Inflammatory macrophage treated with lipopolysaccharide for 4 hours (primary cell): ENCODE data around the gene EP400.
"Not testable (repeated sequence)": the region's sequence is repeated elsewhere in the genome, so short reads cannot be mapped to it uniquely, and the experiment has no call there.

Experiments used
- DNase-seq: peaks from one replicate; pipeline ENCODE4 v3.0.0-alpha.2; 2020

EP400 gene

DNA sequence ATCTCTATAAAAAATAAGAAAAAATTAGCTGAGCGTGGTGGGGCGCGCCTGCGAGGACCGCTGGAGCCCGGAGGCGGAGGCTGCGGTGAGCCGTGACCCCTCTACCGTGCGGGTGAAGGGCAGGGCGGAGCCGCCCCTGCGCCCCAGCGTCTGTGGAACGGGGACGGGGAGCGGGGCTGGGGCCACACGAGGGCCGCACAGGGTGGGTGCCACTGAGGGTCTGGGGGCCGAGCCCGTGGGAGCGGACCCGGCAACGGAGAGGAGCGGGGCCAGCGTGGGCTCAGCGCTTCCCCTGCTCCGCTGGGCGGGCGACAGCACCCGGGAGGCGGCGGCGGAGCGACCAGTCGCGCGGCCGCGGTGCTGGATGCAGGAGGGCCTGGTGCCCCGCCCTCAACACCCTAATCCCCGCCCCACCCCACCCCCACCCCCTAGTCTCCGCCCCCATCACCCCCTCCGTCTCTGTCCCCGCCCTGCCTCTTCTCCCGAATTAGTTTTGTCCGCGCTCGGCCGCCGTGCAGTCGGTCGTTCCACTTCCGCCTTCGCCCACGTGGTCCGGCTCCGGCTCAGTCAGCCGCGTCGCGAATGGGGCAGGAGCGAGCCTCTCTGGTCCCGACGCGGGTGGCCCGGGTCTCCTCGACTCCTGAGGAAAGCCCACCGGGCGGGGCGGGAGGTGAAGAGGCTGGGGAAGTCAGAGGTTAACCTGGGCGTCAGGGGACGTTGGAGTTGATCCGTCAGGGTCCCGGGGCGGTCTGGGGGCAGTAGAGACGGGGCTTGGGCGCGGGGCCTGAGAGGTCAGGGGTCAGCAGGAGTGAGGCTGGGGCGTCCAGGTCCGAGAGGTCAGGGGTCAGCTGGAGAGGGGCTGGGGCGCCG, 20.8 kb upstream of the EP400 start, which contains the start of gene PUS1:
TSS of gene PUS1 (plus strand) at position 566 of the 870 bp plus-strand sequence. CDS start 447 bp downstream, outside the sequence.
- DNase-seq, result peak; percentile 97

DNA sequence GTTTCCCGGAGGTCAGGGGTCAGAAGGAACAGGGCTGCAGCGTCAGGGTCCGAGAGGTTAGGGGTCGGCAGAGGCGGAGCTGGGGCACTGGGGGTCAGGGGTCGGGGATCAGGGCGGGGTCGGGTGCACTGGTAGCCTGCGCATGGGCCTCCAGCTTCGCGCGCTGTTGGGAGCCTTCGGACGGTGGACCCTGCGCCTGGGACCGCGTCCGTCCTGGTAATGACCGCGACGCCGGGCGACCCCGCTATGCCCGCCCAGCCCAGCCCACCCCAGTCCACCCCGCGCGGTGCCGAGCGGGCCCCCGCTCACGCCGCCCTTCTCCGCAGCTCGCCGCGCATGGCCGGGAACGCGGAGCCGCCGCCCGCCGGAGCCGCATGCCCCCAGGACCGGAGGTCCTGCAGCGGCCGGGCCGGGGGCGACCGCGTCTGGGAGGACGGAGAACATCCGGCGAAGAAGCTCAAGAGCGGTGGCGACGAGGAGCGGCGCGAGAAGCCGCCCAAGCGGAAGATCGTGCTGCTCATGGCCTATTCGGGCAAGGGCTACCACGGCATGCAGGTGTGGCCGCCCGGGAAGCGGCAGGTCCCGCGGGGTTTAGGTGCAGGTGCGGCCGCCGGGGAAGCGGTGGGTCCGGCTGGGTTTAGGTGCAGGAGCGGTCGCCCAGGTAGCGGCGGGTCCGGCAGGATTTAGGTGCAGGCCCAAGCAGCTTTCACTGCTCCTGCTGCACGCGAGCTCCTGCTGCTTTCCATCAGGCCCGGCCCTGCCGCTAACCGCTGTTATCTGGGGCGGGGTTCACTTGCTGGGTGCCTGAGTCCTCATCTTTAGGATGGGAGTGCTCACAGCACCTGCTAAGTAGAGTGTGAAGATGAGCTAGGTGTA, 19.9 kb upstream of the EP400 start:
- no peak for DNase-seq

DNA sequence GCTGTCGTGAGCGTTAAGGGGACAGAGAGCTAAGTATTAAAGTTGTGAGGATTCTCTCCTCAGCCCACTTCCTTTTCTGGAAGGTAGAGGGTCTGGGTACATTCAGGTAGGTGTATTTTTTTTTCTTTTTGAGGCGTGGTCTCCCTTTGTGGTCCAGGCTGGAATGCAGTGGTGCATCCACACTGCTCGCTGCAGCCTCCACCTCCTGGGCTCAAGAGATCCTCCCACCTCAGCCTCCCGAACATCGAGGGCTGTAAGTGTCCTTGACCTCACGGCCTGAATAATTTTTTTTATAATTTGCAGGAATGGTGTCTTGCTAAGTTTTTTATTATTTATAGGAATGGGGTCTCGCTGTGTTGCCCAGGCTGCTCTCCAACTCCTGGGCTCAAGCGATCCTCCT, 19.2 kb upstream of the EP400 start:
- no peak for DNase-seq

DNA sequence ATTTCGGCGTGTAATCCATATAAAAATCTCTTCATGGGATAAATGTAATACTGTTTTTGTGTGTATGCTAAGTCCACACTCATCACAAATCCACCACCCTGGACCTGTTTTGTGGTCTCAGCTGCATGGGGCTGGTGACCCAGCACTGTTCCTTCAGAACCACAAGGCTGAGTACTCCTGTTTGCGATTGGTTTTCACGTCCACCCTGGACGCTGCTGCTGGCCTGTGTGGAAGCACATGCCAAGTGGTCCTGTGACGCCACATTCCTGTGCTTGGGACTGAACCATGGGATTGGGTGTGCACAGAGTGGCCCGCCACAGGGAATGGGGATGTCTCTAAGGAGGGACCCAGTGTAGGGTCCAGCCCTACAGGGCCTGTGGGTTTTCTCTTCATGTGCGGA, 16.4 kb upstream of the EP400 start:
- DNase-seq, result no peak

DNA sequence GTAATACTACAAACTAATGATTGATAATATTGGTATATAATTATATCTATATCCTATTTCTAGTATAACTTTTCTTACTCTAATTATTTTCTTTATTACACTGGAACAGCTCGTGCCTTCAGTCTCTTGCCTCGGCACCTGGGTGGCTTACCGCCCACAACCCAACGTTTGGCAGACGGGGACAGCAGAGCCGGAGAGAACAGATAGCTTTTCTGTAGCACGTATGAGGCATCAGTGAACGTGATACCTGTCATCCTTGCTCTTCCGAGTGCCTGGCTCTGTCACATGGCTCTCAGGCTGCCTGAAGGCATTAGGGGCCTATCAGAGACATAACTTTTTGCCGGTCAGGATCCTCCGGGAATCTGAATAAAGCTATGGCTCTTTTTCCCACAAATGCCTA, 15.2 kb upstream of the EP400 start:
- DNase-seq, result no peak

DNA sequence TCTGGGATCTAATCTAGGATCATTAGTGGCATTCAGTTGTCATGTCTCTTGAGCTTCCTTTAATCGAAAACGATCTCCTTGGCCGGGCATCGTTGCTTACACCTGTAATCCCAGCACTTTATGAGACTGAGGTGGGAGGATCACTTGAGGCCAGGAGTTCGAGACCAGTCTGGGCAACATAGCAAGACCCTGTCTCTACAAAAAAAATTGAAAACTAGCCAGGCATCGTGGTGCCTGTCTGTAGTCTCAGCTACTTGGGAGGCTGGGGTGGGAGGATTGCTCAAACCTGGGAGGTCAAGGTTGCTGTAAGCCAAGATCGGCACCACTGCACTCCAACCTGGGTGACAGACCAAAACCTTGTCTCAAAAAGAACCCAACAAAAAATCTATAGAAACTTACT, 11.7 kb upstream of the EP400 start:
- DNase-seq, result no peak

DNA sequence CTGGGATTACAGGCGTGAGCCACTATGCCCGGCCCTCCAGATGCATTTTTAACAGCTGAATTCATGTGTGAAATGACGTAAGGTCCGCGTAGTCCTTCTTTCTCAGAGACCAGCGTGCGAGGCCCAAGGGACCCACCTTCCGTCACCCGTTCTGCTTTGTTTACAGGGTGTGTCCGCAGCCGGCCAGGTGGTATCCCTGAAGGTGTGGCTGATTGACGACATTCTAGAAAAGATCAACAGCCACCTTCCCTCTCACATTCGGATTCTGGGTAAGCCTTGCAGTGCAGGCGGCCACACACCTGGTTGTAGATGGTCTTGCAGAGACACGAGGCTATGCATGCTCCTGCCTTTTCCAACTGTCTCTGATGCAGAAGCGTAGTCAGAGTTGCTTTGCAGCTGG, 10.7 kb upstream of the EP400 start:
- no peak for DNase-seq

DNA sequence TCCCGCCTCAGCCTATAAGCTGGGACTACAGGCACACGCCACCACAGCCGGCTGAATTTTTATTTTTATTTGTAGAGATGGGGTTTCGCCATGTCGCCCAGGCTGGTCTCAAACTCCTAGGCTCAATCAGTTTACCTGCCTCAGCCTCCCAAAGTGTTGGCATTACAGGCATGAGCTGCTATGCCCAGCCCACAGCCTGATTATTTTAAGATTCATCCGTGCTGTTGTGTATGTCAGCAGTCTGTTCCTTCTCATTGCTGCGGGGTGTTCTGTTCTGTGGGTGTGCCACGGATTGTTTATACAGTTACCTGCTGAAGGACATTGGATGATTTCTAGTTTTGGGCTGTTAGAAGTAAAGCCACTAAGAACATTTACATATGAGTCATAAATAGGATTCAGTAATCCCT, 9.6 kb upstream of the EP400 start:
- DNase-seq, result no peak

DNA sequence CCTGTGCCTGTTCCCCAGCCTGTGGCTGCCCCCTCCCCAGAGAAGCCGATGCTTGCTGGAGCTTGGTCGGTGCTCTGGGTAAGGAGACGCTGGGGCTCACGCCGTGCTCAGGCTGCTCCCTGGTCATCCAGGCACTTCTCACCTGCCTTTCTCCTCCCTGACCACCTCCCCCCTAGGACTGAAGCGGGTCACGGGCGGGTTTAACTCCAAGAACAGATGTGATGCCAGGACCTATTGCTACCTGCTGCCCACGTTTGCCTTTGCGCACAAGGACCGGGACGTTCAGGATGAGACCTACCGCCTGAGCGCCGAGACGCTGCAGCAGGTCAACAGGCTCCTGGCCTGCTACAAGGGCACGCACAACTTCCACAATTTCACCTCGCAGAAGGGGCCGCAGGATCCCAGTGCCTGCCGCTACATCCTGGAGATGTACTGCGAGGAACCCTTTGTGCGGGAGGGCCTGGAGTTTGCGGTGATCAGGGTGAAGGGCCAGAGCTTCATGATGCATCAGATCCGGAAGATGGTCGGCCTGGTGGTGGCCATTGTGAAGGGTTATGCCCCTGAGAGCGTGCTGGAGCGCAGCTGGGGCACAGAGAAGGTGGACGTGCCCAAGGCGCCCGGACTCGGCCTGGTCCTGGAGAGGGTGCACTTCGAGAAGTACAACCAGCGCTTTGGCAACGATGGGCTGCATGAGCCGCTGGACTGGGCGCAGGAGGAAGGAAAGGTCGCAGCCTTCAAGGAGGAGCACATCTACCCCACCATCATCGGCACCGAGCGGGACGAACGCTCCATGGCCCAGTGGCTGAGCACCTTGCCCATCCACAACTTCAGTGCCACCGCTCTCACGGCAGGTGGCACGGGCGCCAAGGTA, 8.4 kb upstream of the EP400 start:
- no peak for DNase-seq

DNA sequence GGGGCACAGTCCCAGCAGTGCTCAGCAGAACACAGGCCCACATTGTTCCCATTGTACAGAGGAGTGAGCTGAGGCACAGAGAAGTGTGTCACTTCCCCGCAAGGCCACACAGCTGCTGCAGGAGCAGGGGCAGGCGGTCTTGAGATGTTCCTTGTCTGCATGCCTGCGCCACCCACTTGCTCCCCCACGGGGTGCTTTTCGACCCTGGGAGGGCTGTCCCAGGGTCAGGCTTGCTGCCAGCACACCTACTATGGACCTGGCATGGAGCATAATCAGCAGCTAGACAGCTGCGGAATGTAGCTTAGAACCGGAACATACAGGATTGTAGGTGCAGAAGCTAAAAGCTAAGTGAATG, 7.8 kb upstream of the EP400 start:
- no peak for DNase-seq

DNA sequence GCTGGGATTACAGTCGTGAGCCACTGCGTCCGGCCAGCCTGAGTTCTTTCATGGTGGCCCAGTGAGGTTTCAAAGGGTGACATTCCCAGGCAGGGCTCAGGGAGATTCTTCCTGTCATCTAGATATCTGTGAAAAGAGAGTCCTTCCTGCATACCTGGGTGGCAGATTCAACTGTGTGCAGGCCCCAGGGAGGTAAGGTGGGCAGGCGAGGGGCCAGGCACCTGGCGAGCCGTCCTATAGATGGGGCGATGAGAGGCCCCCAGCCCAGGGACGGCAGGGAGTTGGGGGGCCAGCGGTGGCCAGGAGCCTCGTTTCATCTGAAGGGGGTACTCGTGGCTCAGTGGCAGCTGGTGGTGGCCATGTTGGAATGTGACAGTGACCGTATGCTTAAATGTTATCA, 7.1 kb upstream of the EP400 start:
- no peak for DNase-seq

DNA sequence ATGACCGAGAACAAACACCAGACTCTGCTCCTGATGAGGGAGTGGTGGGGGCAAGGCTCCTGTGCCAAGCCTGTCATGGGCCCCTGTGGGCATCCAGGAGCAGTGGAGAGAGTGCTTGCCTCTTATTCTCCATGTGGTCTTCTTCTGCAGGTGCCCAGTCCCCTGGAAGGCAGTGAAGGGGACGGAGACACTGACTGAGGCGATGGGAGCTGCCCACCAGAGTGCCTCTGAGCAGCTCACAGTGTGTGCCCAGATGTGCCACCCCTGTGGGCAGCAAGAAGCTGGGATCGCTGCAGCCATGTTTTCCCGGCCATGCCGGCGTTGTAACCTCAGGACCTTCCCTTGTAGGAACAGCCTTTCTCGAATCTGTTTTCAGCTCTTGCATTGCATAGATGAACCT, 6.4 kb upstream of the EP400 start:
- no peak for DNase-seq

DNA sequence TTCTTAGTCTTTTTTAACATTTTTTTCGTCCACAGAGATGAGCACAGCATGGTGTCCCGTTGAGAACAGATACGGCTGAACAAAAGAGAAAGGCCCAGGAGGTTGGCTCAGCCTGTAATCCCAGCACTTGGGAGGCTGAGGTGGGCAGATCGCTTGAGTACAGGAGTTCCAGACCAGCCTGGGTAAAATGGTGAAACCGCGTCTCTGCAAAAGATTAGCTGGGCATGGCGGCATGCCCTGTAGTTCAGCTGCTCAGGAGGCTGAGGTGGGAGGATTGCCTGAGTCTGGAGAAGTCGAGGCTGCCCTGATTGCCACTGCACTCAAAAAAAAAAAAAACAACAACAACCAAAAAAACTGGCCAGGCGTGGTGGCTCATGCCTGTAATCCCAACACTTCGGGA, 5.9 kb upstream of the EP400 start:
- no peak for DNase-seq

DNA sequence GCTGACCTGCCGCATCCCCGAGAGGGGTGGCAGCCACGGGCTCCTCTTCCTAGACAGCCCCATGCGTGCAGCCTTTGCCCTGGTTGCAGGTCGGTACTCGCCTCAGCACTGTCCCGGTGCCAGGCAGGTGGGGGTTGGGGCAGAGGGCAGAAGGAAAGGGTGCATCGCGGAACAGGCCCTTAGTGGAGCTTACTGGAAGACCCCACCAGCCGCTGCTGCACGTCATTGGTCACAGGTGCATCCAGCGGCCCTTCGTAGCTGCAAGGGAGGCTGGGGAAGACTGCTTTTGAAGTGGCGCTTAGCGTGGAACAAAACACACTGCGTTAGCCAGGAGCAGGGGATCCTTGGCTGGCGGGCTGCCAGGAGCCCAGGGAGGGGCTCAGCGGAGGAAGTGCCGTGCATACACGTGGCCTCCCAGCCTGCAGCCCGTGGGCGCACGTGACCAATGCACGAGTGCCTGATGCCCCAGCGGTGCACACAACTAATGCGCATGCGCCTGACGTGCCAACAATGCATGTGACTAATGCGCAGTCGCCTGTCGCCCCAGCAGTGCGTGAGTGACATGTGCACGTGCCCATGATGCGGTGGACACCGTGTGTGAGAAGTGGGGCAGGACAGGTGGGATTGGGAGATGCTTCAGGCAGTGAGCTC, 5.0 kb upstream of the EP400 start:
- no peak for DNase-seq

DNA sequence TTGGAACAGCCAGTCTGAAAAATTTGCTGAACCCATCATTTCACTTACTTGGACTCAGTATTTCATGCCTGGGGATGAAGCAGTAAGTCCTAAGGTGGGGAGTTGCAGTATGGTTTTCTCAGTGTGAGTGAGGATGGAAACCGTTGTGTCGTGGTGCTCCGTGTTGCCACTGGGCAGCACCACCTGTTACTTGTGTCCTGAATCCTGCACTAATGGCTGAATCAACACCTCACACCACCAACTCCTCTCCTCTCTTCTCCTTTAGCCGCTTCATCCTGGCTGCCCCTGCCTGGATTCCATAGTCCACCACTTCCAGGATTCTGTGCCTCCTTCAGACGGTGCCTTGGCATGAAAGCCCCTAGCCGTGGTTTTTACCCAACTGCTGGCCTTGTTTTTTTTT, 3.0 kb upstream of the EP400 start:
- no peak for DNase-seq

DNA sequence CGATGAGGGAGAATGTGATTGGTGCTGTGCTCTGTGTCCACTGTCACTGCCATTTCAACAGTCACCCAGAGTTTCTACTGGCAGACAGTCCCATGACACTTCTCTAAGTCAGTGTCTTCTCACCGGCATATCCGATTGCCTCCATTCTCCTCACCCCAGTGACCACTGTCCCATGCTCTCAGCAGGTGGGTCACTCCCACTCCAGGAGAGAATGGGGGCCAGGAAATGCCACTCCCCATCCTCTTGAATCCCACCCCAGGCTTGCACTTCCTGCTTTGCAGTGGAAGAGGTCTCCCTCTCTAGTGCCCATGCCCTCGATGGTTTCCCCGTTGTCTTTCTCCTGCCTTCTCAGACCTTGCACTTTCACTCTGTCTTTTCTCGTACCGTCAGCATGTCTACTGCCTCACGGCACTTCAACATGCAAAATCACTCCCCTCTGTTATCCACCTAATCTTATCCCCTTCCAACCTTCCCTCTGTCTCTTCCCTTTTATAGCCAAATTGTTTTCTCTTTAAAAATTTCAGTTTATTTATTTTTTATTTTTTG, 2.2 kb upstream of the EP400 start:
- no peak for DNase-seq

DNA sequence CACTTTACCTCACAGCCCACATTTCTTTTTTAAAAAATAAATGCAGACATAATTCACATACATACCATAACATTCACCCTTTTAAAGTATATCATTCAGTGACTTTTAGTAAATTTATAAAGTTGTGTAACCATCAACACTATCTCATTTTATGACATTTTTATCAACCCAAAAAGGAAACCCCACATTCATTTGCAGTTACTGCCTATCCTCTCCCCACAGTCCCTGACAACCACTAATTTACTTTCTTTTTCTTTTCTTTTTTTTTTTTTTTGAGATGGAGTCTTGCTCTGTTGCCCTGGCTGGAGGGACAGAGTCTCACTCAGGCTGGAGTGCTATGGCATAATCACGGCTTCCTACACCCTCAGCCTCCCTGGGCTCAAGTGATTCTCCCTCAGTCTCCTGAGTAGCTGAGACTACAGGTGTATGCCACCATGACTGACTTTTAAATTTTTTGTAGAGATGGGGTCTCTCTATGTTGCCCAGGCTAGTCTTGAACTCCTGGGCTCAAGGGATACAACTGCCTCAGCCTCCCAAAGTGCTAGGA, 1.5 kb upstream of the EP400 start:
- no peak for DNase-seq

DNA sequence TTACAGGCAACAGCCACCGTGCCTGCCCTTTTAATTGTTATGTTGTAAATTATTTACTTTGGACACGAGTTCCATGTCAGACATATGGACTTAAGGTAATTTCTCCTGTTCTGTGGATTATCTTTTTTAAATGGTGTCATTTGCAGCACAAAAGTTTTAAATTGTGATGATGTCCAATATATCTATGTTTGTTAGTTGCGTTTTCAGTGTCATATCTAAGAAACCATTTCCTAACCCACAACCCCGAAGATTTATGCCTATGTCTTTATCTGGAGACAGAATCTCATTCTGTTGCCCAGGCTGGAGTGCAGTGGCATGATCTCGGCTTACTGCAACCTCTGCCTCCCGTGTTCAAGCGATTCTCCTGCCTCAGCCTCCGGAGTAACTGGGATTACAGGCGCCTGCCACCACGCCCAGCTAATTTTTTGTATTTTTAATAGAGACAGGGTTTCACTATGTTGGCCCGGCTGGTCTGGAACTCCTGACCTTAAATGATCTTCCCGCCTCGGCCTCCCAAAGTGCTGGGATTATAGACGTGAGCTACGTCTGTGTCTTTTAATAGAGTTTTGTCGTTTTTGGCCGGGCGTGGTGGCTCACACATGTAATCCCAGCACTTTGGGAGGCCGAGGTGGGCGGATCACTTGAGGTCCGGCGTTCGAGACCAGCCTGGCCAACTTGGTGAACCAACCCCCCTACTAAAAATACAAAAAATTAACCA, 870 bp upstream of the EP400 start:
- not testable (repeated sequence) for DNase-seq

DNA sequence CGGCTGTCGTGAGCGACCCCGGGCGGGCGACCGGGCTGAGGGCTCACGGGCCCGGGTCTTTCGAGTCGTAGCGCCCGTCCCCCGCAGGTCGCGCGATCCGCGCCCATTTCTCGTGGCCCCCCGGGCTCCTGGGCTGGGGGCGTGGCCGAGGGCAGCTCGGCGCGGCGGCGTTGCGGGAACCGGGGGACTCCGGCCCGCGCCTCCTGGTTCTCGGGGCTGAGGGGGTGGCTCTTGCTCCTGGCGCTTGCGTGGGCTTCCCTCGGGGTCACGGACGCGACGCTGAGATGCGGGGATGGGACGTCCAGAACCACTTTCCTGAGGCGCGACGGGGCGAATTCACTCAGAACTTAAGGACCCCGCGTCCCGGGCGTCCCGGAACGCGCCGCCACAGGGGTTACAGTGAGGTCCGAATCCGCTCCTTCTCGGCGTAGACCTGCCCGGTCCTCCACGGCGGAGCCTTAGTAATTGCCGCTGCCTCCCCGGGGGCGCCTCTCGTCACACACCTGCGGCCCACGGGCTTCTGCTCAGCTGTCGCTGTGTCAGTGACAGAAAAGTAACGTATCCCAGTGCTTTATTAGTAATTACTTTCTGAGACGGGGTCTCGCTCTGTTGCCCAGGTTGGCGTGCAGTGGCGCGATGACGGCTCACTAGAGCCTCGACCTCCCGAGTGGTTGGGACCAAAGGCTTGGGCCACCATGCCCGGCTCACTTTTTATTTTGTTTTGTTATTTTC, 606 bp downstream of the EP400 start:
- no peak for DNase-seq

DNA sequence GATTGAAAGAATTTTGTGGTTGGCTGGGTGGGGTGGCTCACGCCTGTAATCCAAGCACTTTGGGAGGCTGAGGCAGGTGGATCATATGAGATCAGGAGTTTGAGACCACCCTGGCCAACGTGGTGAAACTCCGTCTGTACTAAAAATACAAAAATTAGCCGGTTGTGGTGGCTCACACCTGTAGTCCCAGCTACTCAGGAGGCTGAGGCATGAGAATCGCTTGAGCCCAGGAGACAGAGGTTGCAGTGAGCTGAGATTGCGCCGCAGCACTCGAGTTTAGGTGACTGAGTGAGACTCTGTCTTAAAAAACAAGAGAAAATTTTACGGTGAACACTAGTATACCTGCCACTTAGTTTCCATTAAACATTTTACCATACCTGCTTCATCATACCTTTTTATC, 4.1 kb downstream of the EP400 start:
- DNase-seq, result not testable (repeated sequence)

DNA sequence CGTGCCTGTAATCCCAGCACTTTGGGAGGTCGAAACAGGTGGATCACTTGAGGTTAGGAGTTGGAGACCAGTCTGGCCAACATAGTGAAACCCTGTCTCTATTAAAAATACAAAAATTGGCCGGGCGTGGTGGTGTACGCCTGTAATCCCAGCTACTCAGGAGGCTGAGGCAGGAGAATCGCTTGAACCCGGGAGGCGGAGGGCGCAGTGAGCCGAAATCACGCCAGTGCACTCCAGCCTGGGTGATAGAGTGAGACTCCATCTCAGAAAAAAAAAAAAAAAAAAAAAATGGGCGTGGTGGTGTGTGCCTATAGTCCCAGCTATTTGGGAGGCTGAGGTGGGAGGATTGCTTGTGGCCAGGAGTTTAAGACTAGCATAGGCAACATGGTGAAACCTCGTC, 4.7 kb downstream of the EP400 start:
- DNase-seq, result not testable (repeated sequence)
